HepG2 (cell line): ENCODE data around the gene RRN3. TPM values are rescaled to one million over a fixed set of nuclear protein-coding genes. Genes with fewer than 3 reads are reported as not detected.

Experiments used
- ATAC-seq: fragments of 200-7000 bp; cut with Tn5 transposase; 3 replicates; pipeline ENCODE4 v1.9.1; 2020; ENCODE audit warnings: mild to moderate bottlenecking, moderate library complexity
- BruUV-seq: library from RNA; stranded (reverse); fragments of 400-500 nt; replicated peaks from 2 replicates; lab custom pipeline; 2021; lab: Mats Ljungman, UMichigan
- CTCF ChIA-PET: fragments of 300-600 bp; formaldehyde crosslinking; extraction: SDS; loops from one replicate; lab custom pipeline; 2021; ENCODE audit warnings: low total read pairs, inconsistent platforms, low intra/inter-chr PET ratio; lab: Yijun Ruan, JAX
- POLR2A ChIA-PET: fragments of 350-600 bp; sonication (Branson Sonifier 250); formaldehyde crosslinking; loops from one replicate; lab custom pipeline; 2020; ENCODE audit warnings: antibody characterized with exemption, inconsistent platforms; lab: Yijun Ruan, JAX
- DNase-seq: peaks from one replicate; pipeline ENCODE4 v3.0.0-alpha.2; 2015; ENCODE audit warnings: low spot score
- FAIRE-seq: peaks from 3 replicates; lab custom pipeline; 2011; peaks lifted over from hg19 to GRCh38; lab: Jason Lieb, UNC
- H2AFZ ChIP-seq: one replicate; pipeline ENCODE4 v1.6.1; 2011; ENCODE audit warnings: low read length, inconsistent platforms
- H3K27ac ChIP-seq: fragments of 300-600 bp; 3 replicates; pipeline ENCODE4 v1.8.0; 2011; ENCODE audit warnings: mixed run types, mild to moderate bottlenecking, mixed read lengths, low read length, inconsistent platforms; ENCODE audit not compliant: insufficient read depth; ENCODE audit errors: extremely low read length
- H3K27me3 ChIP-seq, 2 experiments: fragments of 200-600 bp in 1 of 2; 2 replicates in 1 of 2; 3 replicates in 1 of 2; pipeline versions ENCODE4 v1.6.0 to v1.8.0; 2011; ENCODE audit warnings: low read length in 2 of 2, mild to moderate bottlenecking in 2 of 2, moderate library complexity in 2 of 2, inconsistent platforms in 1 of 2; ENCODE audit not compliant: insufficient read depth in 2 of 2, control insufficient read depth in 1 of 2
- H3K36me3 ChIP-seq, 2 experiments: fragments of 200-600 bp in 1 of 2; replicated peaks in 1 of 2; 2 replicates in 1 of 2; 3 replicates in 1 of 2; pipeline versions ENCODE4 v1.5.1 to v1.8.0; 2011; ENCODE audit warnings: low read length in 2 of 2, inconsistent platforms in 1 of 2; ENCODE audit not compliant: insufficient read depth in 2 of 2, control insufficient read depth in 1 of 2
- H3K4me1 ChIP-seq: 2 replicates; pipeline ENCODE4 v1.5.1; 2012; ENCODE audit warnings: low read length, inconsistent platforms; ENCODE audit not compliant: insufficient read depth
- H3K4me2 ChIP-seq: 2 replicates; pipeline ENCODE4 v1.6.0; 2011; ENCODE audit warnings: low read depth, low read length, inconsistent platforms
- H3K4me3 ChIP-seq, 3 experiments: fragments of 200-600 bp in 1 of 3; sonication (generic), shearing (Covaris generic) in 1 of 3; replicated peaks in 1 of 3; 2 replicates each; pipeline ENCODE4 v1.5.1; 2011 to 2016; ENCODE audit warnings: low read length in 3 of 3, inconsistent platforms in 2 of 3, low read depth in 2 of 3, mild to moderate bottlenecking in 2 of 3, control low read depth in 1 of 3, mixed read lengths in 1 of 3; ENCODE audit not compliant: insufficient read depth in 1 of 3
- H3K79me2 ChIP-seq: one replicate; pipeline ENCODE4 v1.6.1; 2011; ENCODE audit warnings: low read length, inconsistent platforms; ENCODE audit not compliant: insufficient read depth
- H3K9ac ChIP-seq: 2 replicates; pipeline ENCODE4 v1.6.0; 2011; ENCODE audit warnings: mild to moderate bottlenecking, low read depth, low read length, inconsistent platforms; ENCODE audit not compliant: insufficient read depth
- H3K9me3 ChIP-seq: 2 replicates; pipeline ENCODE4 v1.5.1; 2012; ENCODE audit warnings: mild to moderate bottlenecking, low read length
- H4K20me1 ChIP-seq: 2 replicates; pipeline ENCODE4 v1.6.0; 2011; ENCODE audit warnings: inconsistent platforms, mild to moderate bottlenecking, low read length, moderate library complexity; ENCODE audit not compliant: insufficient read depth
- ADNP ChIP-seq: sonication (generic); formaldehyde crosslinking; IDR thresholded peaks from 2 replicates; pipeline ENCODE4 v1.4.0; 2020; ENCODE audit warnings: missing genetic modification reagents
- IKZF4 ChIP-seq: sonication (generic); formaldehyde crosslinking; IDR thresholded peaks from 2 replicates; pipeline ENCODE4 v1.5.1; 2020; ENCODE audit warnings: borderline replicate concordance, mild to moderate bottlenecking, low read depth, missing genetic modification reagents; ENCODE audit errors: not compliant biosample characterization
- MIXL1 ChIP-seq: IDR thresholded peaks from 2 replicates; pipeline ENCODE4 v1.6.1; 2016
- MXD4 ChIP-seq: IDR thresholded peaks from 2 replicates; pipeline ENCODE4 v1.6.1; 2016; ENCODE audit warnings: mild to moderate bottlenecking, missing biosample characterization, missing genetic modification reagents
- PHF8 ChIP-seq: sonication (generic); formaldehyde crosslinking; IDR thresholded peaks from 2 replicates; pipeline ENCODE4 v1.5.0; 2020; ENCODE audit warnings: missing genetic modification reagents
- RBM22 ChIP-seq: fragments of 200-400 bp; formaldehyde crosslinking; optimal IDR thresholded peaks from 2 replicates; pipeline ENCODE3; 2017; ENCODE audit warnings: mild to moderate bottlenecking, low read length, moderate library complexity
- TARDBP ChIP-seq: sonication (generic); formaldehyde crosslinking; IDR thresholded peaks from 2 replicates; pipeline ENCODE4 v1.8.0; 2022; ENCODE audit warnings: mild to moderate bottlenecking, missing genetic modification reagents
- ZMYM2 ChIP-seq: sonication (generic); formaldehyde crosslinking; IDR thresholded peaks from 2 replicates; pipeline ENCODE4 v1.8.0; 2022; ENCODE audit warnings: mild to moderate bottlenecking, missing genetic modification reagents
- WGBS: methylation state at CpG from one replicate; pipeline ENCODE4 v1.1.6; 2017; ENCODE audit warnings: low lambda C conversion rate; 5-methylcytosine and 5-hydroxymethylcytosine counted together
- in situ Hi-C: cut with HindIII; loops from 2 replicates; pipeline ENCODE4 v1.10.0; 2017; ENCODE audit warnings: low pct_unique_long_range_greater_than_20kb; ENCODE audit not compliant: extremely low pct_ligation_motif_present
- intact Hi-C: fragments of 100-400 bp; cut with micrococcal nuclease; formaldehyde crosslinking; loops from one replicate; pipeline ENCODE4 v1.10.0; 2022; ENCODE audit not compliant: unreplicated experiment
- polyA plus RNA-seq, 8 experiments: library from polyadenylated mRNA; depleted of rRNA in 3 of 8; stranded (reverse) in 7 of 8; unstranded in 1 of 8; fragments of >200 nt; fragmentation: Illumina TruSeq in 4 of 8; extraction: Trizol in 4 of 8; gene quantifications; 2 replicates each; pipeline versions ENCODE4 v1.2.1 to v1.2.3, GENCODE V29; 2011 to 2016; ENCODE audit warnings: low read depth in 4 of 8, missing spikeins in 1 of 8, mixed read lengths in 1 of 8; ENCODE audit not compliant: insufficient read depth in 1 of 8
- total RNA-seq, 5 experiments: library from RNA; depleted of rRNA; stranded (reverse); fragments of >200 nt; fragmentation: Illumina TruSeq; extraction: Trizol; gene quantifications; 2 replicates each; pipeline ENCODE4 v1.2.3, GENCODE V29; 2016; ENCODE audit warnings: low read depth in 1 of 5
- TF ChIP-seq, protein P1 (sequence below): sonication (generic); formaldehyde crosslinking; IDR thresholded peaks from 2 replicates; pipeline ENCODE4 v1.4.0; 2020; ENCODE audit warnings: missing genetic modification reagents, borderline replicate concordance
- TF ChIP-seq, protein P2 (sequence below): sonication (generic); formaldehyde crosslinking; IDR thresholded peaks from 2 replicates; pipeline ENCODE4 v1.5.1; 2020; ENCODE audit warnings: mild to moderate bottlenecking, missing genetic modification reagents, moderate library complexity
- TF ChIP-seq, protein P3 (sequence below): sonication (generic); formaldehyde crosslinking; IDR thresholded peaks from 2 replicates; pipeline ENCODE4 v1.8.1; 2023; ENCODE audit warnings: mild to moderate bottlenecking, missing genetic modification reagents
- TF ChIP-seq, protein P4 (sequence below): sonication (generic); formaldehyde crosslinking; IDR thresholded peaks from 2 replicates; pipeline ENCODE4 v1.4.0; 2020; ENCODE audit warnings: missing genetic modification reagents, mild to moderate bottlenecking, borderline replicate concordance

The RRN3 gene
- total and polyA plus RNA-seq, 2 of the 13 experiments (the other 11 are each of a cell fraction or from before 2014, with no cell fraction given), result 45.8 to 67.0 TPM

DNA sequence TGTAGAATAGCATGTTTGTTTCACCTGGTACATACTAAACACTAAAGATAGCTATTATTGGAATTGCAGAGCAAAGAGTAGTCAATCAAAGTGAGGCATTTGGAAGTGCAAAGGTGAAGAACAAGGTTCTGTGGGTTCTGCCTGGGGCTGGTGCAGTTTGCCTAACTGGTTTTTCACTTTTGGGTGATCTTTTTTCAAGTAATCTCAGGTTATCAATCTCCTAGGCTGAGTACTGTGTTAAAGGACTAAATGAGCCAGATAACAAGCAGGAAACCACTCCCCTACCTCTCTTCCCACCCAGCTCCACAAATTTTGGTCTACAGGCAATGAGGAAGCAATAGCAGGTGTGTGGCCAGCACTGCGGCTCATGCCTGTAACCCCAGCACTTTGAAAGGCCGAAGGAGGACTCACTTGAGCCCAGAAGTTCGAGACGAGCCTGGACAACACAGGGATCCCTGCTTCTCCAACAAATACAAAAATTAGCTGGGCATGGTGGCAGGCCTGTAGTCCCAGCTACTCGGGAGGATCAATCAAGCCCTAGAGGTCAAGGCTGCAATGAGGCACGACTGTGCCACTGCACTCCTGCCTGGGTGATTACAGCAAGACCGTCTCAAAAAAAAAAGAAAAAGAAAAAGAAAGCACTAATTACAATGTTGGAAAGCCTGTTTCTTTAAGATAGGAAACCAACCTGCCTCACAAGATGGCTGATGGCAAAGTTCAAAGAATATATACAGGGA is 36.2 kb downstream of the RRN3 start:
- POLR2A ChIA-PET, result interaction anchor here (1.1 to 3.2 kb wide), 3 partner anchors 9 to 36 kb away, joined by 3 to 17 read pairs (median 5); partner anchors contain the start of gene RRN3
- ATAC-seq, result peak; percentile 2; the same call in 1 of the 3 replicates
- no peak overlapping the region for H2AFZ ChIP-seq
- no peaks in the 10 kb centered on the region for H3K9me3 ChIP-seq
- peak overlapping the region; percentile 48 for H3K27ac ChIP-seq
- H3K79me2 ChIP-seq, result peaks cover 26% of the 10 kb centered on the region
- intact Hi-C loops (no loop called here), in situ Hi-C loops (loop anchor here (25.0 kb wide), 1 partner anchor 171 kb away; no protein-coding TSS in a partner anchor)
- no peaks in the 10 kb centered on the region; a peak in 1 of 5 replicates for H3K27me3 ChIP-seq
- peaks cover 51% of the 10 kb centered on the region for H3K4me1 ChIP-seq
- H3K36me3 ChIP-seq, result peaks cover 19 to 40% of the 10 kb centered on the region in 2 experiments
- WGBS, result 46% methylated on average over 7 of the region's 7 CpGs
- H3K4me2 ChIP-seq, result peak overlapping the region; percentile 34; the same call in 1 of the 2 replicates
- CTCF ChIA-PET, result no interaction called here
- H3K4me3 ChIP-seq, result 0 out of 6 replicates have a peak overlapping the region, but pooled peaks of 1 of the 3 experiments have one; percentile 1
- BruUV-seq, result no TSS peak
- no peaks in the 10 kb centered on the region for H4K20me1 ChIP-seq
- no peak for DNase-seq
- no peak for FAIRE-seq
- peak overlapping the region; percentile 6; the same call in 1 of the 2 replicates for H3K9ac ChIP-seq
- 0 out of 2 replicates have a peak, but pooled peaks have one; percentile 28 for TF ChIP-seq TARDBP
- no peak for TF ChIP-seq IKZF4 (CRISPR knock-in tag)
- TF ChIP-seq, protein P1, sequence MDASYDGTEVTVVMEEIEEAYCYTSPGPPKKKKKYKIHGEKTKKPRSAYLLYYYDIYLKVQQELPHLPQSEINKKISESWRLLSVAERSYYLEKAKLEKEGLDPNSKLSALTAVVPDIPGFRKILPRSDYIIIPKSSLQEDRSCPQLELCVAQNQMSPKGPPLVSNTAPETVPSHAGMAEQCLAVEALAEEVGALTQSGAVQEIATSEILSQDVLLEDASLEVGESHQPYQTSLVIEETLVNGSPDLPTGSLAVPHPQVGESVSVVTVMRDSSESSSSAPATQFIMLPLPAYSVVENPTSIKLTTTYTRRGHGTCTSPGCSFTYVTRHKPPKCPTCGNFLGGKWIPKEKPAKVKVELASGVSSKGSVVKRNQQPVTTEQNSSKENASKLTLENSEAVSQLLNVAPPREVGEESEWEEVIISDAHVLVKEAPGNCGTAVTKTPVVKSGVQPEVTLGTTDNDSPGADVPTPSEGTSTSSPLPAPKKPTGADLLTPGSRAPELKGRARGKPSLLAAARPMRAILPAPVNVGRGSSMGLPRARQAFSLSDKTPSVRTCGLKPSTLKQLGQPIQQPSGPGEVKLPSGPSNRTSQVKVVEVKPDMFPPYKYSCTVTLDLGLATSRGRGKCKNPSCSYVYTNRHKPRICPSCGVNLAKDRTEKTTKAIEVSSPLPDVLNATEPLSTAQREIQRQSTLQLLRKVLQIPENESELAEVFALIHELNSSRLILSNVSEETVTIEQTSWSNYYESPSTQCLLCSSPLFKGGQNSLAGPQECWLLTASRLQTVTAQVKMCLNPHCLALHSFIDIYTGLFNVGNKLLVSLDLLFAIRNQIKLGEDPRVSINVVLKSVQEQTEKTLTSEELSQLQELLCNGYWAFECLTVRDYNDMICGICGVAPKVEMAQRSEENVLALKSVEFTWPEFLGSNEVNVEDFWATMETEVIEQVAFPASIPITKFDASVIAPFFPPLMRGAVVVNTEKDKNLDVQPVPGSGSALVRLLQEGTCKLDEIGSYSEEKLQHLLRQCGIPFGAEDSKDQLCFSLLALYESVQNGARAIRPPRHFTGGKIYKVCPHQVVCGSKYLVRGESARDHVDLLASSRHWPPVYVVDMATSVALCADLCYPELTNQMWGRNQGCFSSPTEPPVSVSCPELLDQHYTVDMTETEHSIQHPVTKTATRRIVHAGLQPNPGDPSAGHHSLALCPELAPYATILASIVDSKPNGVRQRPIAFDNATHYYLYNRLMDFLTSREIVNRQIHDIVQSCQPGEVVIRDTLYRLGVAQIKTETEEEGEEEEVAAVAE (CRISPR knock-in tag), result 0 out of 2 replicates have a peak, but pooled peaks have one; percentile 11
- TF ChIP-seq, protein P2, sequence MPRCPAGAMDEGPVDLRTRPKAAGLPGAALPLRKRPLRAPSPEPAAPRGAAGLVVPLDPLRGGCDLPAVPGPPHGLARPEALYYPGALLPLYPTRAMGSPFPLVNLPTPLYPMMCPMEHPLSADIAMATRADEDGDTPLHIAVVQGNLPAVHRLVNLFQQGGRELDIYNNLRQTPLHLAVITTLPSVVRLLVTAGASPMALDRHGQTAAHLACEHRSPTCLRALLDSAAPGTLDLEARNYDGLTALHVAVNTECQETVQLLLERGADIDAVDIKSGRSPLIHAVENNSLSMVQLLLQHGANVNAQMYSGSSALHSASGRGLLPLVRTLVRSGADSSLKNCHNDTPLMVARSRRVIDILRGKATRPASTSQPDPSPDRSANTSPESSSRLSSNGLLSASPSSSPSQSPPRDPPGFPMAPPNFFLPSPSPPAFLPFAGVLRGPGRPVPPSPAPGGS (CRISPR knock-in tag), result no peak
- TF ChIP-seq ZMYM2, result no peak
- TF ChIP-seq, protein P3, sequence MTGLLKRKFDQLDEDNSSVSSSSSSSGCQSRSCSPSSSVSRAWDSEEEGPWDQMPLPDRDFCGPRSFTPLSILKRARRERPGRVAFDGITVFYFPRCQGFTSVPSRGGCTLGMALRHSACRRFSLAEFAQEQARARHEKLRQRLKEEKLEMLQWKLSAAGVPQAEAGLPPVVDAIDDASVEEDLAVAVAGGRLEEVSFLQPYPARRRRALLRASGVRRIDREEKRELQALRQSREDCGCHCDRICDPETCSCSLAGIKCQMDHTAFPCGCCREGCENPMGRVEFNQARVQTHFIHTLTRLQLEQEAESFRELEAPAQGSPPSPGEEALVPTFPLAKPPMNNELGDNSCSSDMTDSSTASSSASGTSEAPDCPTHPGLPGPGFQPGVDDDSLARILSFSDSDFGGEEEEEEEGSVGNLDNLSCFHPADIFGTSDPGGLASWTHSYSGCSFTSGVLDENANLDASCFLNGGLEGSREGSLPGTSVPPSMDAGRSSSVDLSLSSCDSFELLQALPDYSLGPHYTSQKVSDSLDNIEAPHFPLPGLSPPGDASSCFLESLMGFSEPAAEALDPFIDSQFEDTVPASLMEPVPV (CRISPR knock-in tag), result 0 out of 2 replicates have a peak, but pooled peaks have one; percentile 38
- TF ChIP-seq ADNP (CRISPR knock-in tag), result no peak
- TF ChIP-seq, protein P4, sequence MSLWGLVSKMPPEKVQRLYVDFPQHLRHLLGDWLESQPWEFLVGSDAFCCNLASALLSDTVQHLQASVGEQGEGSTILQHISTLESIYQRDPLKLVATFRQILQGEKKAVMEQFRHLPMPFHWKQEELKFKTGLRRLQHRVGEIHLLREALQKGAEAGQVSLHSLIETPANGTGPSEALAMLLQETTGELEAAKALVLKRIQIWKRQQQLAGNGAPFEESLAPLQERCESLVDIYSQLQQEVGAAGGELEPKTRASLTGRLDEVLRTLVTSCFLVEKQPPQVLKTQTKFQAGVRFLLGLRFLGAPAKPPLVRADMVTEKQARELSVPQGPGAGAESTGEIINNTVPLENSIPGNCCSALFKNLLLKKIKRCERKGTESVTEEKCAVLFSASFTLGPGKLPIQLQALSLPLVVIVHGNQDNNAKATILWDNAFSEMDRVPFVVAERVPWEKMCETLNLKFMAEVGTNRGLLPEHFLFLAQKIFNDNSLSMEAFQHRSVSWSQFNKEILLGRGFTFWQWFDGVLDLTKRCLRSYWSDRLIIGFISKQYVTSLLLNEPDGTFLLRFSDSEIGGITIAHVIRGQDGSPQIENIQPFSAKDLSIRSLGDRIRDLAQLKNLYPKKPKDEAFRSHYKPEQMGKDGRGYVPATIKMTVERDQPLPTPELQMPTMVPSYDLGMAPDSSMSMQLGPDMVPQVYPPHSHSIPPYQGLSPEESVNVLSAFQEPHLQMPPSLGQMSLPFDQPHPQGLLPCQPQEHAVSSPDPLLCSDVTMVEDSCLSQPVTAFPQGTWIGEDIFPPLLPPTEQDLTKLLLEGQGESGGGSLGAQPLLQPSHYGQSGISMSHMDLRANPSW (CRISPR knock-in tag), result peak; percentile 56; the same call in 1 of the 2 replicates
- TF ChIP-seq RBM22, result peak; percentile 36
- 0 out of 2 replicates have a peak, but pooled peaks have one; percentile 25 for TF ChIP-seq MXD4 (CRISPR knock-in tag)
- TF ChIP-seq MIXL1, result peak; percentile 50; the same call in 1 of the 2 replicates
- peak; percentile 37; the same call in 1 of the 2 replicates for TF ChIP-seq PHF8 (CRISPR knock-in tag)
